Astrocyte (in vitro differentiated cells and primary cell): ENCODE results near the gene BUD23. TPM values are rescaled to one million over a fixed set of nuclear protein-coding genes. Genes with fewer than 3 reads are reported as not detected.

Experiments used
- DNase-seq: peaks from one replicate; pipeline ENCODE4 v3.0.0-alpha.2; 2010; ENCODE audit warnings: low read depth
- FAIRE-seq: peaks from 2 replicates; lab custom pipeline; 2011; peaks lifted over from hg19 to GRCh38; lab: Jason Lieb, UNC
- H2AFZ ChIP-seq: 2 replicates; pipeline ENCODE4 v1.6.0; 2012; ENCODE audit warnings: low read depth, low read length, inconsistent platforms
- H3K27ac ChIP-seq: 2 replicates; pipeline ENCODE4 v1.5.1; 2011; ENCODE audit warnings: low read depth, low read length, inconsistent platforms
- H3K27me3 ChIP-seq: 2 replicates; pipeline ENCODE4 v1.6.0; 2011; ENCODE audit warnings: low read length, inconsistent platforms; ENCODE audit not compliant: insufficient read depth
- H3K36me3 ChIP-seq: 2 replicates; pipeline ENCODE4 v1.5.1; 2011; ENCODE audit warnings: low read length, inconsistent platforms; ENCODE audit not compliant: insufficient read depth
- H3K4me1 ChIP-seq: 2 replicates; pipeline ENCODE4 v1.5.1; 2011; ENCODE audit warnings: low read length, inconsistent platforms; ENCODE audit not compliant: insufficient read depth
- H3K4me2 ChIP-seq: 2 replicates; pipeline ENCODE4 v1.6.0; 2012; ENCODE audit warnings: low read length, inconsistent platforms
- H3K4me3 ChIP-seq: 2 replicates; pipeline ENCODE4 v1.5.1; 2011; ENCODE audit warnings: low read depth, mild to moderate bottlenecking, low read length, inconsistent platforms; ENCODE audit not compliant: insufficient read depth
- H3K79me2 ChIP-seq: 2 replicates; pipeline ENCODE4 v1.6.0; 2012; ENCODE audit warnings: mild to moderate bottlenecking, low read length, inconsistent platforms; ENCODE audit not compliant: insufficient read depth
- H3K9ac ChIP-seq: 2 replicates; pipeline ENCODE4 v1.6.0; 2012; ENCODE audit warnings: mild to moderate bottlenecking, low read length, inconsistent platforms
- H3K9me3 ChIP-seq: 2 replicates; pipeline ENCODE4 v1.5.1; 2012; ENCODE audit warnings: low read depth, mild to moderate bottlenecking, low read length, inconsistent platforms; ENCODE audit not compliant: insufficient read depth
- H4K20me1 ChIP-seq: 2 replicates; pipeline ENCODE4 v1.6.0; 2012; ENCODE audit warnings: low read length, inconsistent platforms; ENCODE audit not compliant: insufficient read depth
- H3K27ac Mint-ChIP-seq: one replicate; pipeline ENCODE4 v1.8.0; 2021; ENCODE audit warnings: mild to moderate bottlenecking, mixed read lengths; ENCODE audit not compliant: unreplicated experiment
- H3K27me3 Mint-ChIP-seq: one replicate; pipeline ENCODE4 v1.8.0; 2021; ENCODE audit warnings: low read depth, mixed read lengths; ENCODE audit not compliant: unreplicated experiment
- H3K36me3 Mint-ChIP-seq: one replicate; pipeline ENCODE4 v1.8.0; 2021; ENCODE audit warnings: low read depth, mixed read lengths; ENCODE audit not compliant: unreplicated experiment
- H3K4me1 Mint-ChIP-seq: one replicate; pipeline ENCODE4 v1.8.0; 2021; ENCODE audit warnings: low read depth, mixed read lengths; ENCODE audit not compliant: unreplicated experiment
- H3K4me3 Mint-ChIP-seq: one replicate; pipeline ENCODE4 v1.8.0; 2021; ENCODE audit warnings: mild to moderate bottlenecking, moderate library complexity, mixed read lengths; ENCODE audit not compliant: unreplicated experiment
- H3K9me3 Mint-ChIP-seq: one replicate; pipeline ENCODE4 v1.8.0; 2021; ENCODE audit warnings: mild to moderate bottlenecking, mixed read lengths; ENCODE audit not compliant: unreplicated experiment
- EZH2 ChIP-seq: IDR thresholded peaks from 2 replicates; pipeline ENCODE4 v1.6.1; 2012; ENCODE audit warnings: mild to moderate bottlenecking, low read length, inconsistent platforms; ENCODE audit not compliant: insufficient read depth
- total RNA-seq: library from RNA; stranded (reverse); gene quantifications from 2 replicates; pipeline ENCODE4 v1.2.1, GENCODE V29; 2021
- TF ChIP-seq, protein P1 (sequence below): IDR thresholded peaks from 2 replicates; pipeline ENCODE4 v1.5.1; 2011; ENCODE audit warnings: low read depth, mild to moderate bottlenecking, inconsistent platforms, low read length, moderate library complexity; ENCODE audit not compliant: insufficient read depth

The BUD23 gene
- total RNA-seq, 1 donor from 2014 or later, result 73.1 TPM

DNA sequence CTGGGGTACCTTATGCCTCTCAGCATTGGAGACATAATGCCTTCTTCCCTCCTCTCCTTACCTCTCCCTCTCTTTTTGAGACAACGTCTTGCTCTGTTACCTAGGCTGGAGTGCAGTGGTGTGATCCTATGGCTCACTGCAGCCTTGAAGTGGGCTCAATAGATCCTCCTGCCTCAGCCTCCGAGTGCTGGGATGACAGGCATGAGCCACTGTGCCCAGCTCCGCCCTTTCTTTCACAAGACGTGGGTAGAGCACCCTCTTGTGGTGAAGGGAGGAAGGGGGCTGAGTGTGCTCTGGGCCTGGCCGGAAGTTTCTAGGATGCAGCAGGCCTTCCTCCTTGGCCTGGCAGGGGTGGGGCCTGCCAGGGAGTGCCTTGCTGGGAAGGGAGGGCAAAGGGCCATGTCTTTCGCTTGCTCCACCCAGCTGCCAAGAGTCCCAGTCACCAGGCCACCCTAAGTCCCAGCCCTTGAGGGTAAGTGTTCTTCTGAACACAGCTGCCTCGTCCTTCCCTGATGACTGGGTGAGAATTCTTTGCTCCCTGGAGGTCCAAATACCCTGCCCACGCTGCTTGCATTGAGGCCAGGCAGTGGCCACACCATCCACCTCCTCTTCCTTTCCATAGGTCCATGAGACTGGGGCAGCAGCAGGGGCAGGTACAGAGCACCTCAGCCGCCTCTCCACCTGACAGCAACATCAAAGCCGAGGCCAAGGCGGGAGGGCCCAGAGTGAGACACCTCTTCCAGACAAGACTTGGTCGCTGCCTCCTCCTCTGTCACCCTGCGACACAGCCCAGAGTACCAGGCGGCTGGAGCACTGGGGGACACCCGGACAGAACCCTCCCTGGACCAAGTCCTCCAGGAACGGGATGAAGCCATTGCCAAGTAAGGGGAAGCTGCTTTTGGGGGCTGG lies 51.5 kb downstream of the BUD23 start:
- Histone ChIP-seq H3K36me3 (no peaks in the 10 kb centered on the region), H3K4me1 (peaks cover 12% of the 10 kb centered on the region), H3K9ac (no peak overlapping the region), H2AFZ (peak overlapping the region; percentile 62), H3K9me3 (no peaks in the 10 kb centered on the region), H4K20me1 (peaks cover 8% of the 10 kb centered on the region), H3K4me3 (no peak overlapping the region), H3K27ac (peak overlapping the region; percentile 16), H3K4me2 (no peak overlapping the region), H3K79me2 (peaks cover 7% of the 10 kb centered on the region), H3K27me3 (no peaks in the 10 kb centered on the region)
- no peaks in the 10 kb centered on the region for H3K36me3 Mint-ChIP-seq
- no peak overlapping the region for H3K4me3 Mint-ChIP-seq
- H3K4me1 Mint-ChIP-seq, result peaks cover 5% of the 10 kb centered on the region
- FAIRE-seq (no peak), DNase-seq (peak; percentile 50)
- H3K9me3 Mint-ChIP-seq, result no peaks in the 10 kb centered on the region
- peaks cover 5% of the 10 kb centered on the region for H3K27me3 Mint-ChIP-seq
- no peak overlapping the region for H3K27ac Mint-ChIP-seq
- no peak for TF ChIP-seq EZH2
- TF ChIP-seq, protein P1, sequence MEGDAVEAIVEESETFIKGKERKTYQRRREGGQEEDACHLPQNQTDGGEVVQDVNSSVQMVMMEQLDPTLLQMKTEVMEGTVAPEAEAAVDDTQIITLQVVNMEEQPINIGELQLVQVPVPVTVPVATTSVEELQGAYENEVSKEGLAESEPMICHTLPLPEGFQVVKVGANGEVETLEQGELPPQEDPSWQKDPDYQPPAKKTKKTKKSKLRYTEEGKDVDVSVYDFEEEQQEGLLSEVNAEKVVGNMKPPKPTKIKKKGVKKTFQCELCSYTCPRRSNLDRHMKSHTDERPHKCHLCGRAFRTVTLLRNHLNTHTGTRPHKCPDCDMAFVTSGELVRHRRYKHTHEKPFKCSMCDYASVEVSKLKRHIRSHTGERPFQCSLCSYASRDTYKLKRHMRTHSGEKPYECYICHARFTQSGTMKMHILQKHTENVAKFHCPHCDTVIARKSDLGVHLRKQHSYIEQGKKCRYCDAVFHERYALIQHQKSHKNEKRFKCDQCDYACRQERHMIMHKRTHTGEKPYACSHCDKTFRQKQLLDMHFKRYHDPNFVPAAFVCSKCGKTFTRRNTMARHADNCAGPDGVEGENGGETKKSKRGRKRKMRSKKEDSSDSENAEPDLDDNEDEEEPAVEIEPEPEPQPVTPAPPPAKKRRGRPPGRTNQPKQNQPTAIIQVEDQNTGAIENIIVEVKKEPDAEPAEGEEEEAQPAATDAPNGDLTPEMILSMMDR, result peak; percentile 73

DNA sequence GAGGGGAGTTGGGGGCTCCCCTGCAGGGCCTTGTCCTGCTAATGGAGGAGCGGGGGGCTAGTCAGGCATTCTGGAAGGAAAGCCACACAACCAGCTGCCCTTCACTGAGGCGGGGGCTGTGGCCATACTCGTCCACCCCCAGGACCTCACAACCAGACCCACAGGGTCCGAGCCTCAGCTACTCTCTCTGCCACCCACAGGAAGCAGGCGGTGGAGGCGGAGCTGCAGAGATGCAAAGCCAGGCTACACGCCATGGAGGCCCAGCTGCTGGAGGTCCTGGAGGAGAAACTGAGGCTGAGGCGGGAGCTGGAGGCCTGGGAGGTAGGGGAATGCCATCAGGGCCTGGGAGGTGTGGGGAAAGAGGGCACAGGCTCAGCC lies 52.1 kb downstream of the BUD23 start:
- H3K27me3 Mint-ChIP-seq, result peaks cover 5% of the 10 kb centered on the region
- H3K36me3 Mint-ChIP-seq, result no peaks in the 10 kb centered on the region
- FAIRE-seq (no peak), DNase-seq (no peak)
- TF ChIP-seq, protein P1, result no peak
- TF ChIP-seq EZH2, result no peak
- Histone ChIP-seq H3K9ac (no peak overlapping the region), H3K9me3 (no peaks in the 10 kb centered on the region), H3K4me1 (peaks cover 12% of the 10 kb centered on the region), H3K79me2 (peaks cover 7% of the 10 kb centered on the region), H3K36me3 (no peaks in the 10 kb centered on the region), H3K27me3 (no peaks in the 10 kb centered on the region), H3K4me2 (no peak overlapping the region), H3K4me3 (no peak overlapping the region), H3K27ac (no peak overlapping the region), H4K20me1 (peaks cover 8% of the 10 kb centered on the region), H2AFZ (no peak overlapping the region)
- no peak overlapping the region for H3K27ac Mint-ChIP-seq
- peaks cover 5% of the 10 kb centered on the region for H3K4me1 Mint-ChIP-seq
- no peak overlapping the region for H3K4me3 Mint-ChIP-seq
- no peaks in the 10 kb centered on the region for H3K9me3 Mint-ChIP-seq

DNA sequence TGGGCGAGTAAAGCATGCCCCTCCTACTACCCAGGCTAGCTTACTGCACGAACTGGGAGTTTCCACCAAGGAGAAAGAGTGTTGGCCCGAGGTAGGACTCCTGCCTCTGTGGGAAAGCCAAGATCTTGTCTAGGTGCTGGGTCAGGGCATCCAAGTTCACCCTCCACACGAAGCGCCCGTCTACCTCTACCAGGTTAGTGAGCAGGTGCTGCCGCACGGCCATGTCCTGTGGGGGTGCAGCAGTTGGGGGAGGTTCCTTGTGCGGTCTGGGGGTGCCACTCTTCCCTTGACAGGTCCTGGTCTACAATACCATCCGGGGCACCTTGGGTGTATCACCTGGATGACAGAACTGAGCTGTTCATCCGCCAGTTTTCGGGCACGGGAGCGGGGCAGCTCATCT lies 53.5 kb downstream of the BUD23 start:
- Histone ChIP-seq H3K9me3 (no peaks in the 10 kb centered on the region), H3K79me2 (peaks cover 7% of the 10 kb centered on the region), H3K27ac (no peak overlapping the region), H3K4me2 (no peak overlapping the region), H2AFZ (no peak overlapping the region), H3K4me3 (no peak overlapping the region), H3K36me3 (no peaks in the 10 kb centered on the region), H4K20me1 (peaks cover 8% of the 10 kb centered on the region), H3K9ac (no peak overlapping the region), H3K27me3 (no peaks in the 10 kb centered on the region), H3K4me1 (peaks cover 12% of the 10 kb centered on the region)
- peaks cover 5% of the 10 kb centered on the region for H3K4me1 Mint-ChIP-seq
- peaks cover 7% of the 10 kb centered on the region for H3K27me3 Mint-ChIP-seq
- FAIRE-seq (no peak), DNase-seq (no peak)
- H3K9me3 Mint-ChIP-seq, result no peaks in the 10 kb centered on the region
- no peak overlapping the region for H3K4me3 Mint-ChIP-seq
- TF ChIP-seq, protein P1, result no peak
- no peak for TF ChIP-seq EZH2
- no peak overlapping the region for H3K27ac Mint-ChIP-seq
- H3K36me3 Mint-ChIP-seq, result no peaks in the 10 kb centered on the region
